ENCODE data around the gene CTSD. TPM values are rescaled to one million over a fixed set of nuclear protein-coding genes. Genes with fewer than 3 reads are reported as not detected.

CTSD gene
- total RNA-seq, 1 experiment from 2014 or later: 199 TPM

GRCh38 chr11:1727096-1727690 is 36.5 kb downstream of the CTSD start:
- Mint-ChIP-seq H3K27ac (no peak overlapping the region), H3K4me1 (no peaks in the 10 kb centered on the region), H3K27me3 (ENCODE audit: low read depth) (peaks cover 44% of the 10 kb centered on the region), H3K36me3 (no peaks in the 10 kb centered on the region; the same call in 1 of the 2 replicates), H3K4me3 (no peak overlapping the region), H3K9me3 (peaks cover 23% of the 10 kb centered on the region)
- CTCF ChIA-PET: interaction anchor here (1.3 to 1.6 kb wide), 2 partner anchors 33 to 74 kb away, joined by 3 to 4 read pairs; no protein-coding TSS in a partner anchor
- DNase-seq (ENCODE audit: low spot score): no peak
- ATAC-seq: no peak
- TF ChIP-seq FOXK1 (CRISPR knock-in tag; IDR thresholded peaks at IDR 0.05) (no peak), MYBL2 (CRISPR knock-in tag; IDR thresholded peaks at IDR 0.05) (no peak), MXD4 (CRISPR knock-in tag; IDR thresholded peaks at IDR 0.05; ENCODE audit: borderline replicate concordance) (no peak), HMGA2 (CRISPR knock-in tag; IDR thresholded peaks at IDR 0.05) (no peak), NR2C2 (CRISPR knock-in tag; IDR thresholded peaks at IDR 0.05) (no peak), AR (CRISPR knock-in tag; IDR thresholded peaks at IDR 0.05) (no peak), NFATC4 (CRISPR knock-in tag; IDR thresholded peaks at IDR 0.05) (no peak), TCF7 (CRISPR knock-in tag; IDR thresholded peaks at IDR 0.05; ENCODE audit: low read depth) (no peak), USF2 (CRISPR knock-in tag; IDR thresholded peaks at IDR 0.05) (no peak)
- POLR2A ChIA-PET: no interaction called here

- ATAC-seq: no peak
- no peaks in the 10 kb centered on the region; the same call in 1 of the 2 replicates for H3K36me3 Mint-ChIP-seq
- DNase-seq (ENCODE audit: low spot score): no peak
- peaks cover 25% of the 10 kb centered on the region for H3K27me3 Mint-ChIP-seq (ENCODE audit: low read depth)
- ChIA-PET CTCF (interaction anchor here (1.1 kb wide), 1 partner anchor 105 kb away, joined by 4 read pairs; no protein-coding TSS in a partner anchor), POLR2A (no interaction called here)
- peaks cover 12% of the 10 kb centered on the region for H3K9me3 Mint-ChIP-seq
- no peak overlapping the region for H3K4me3 Mint-ChIP-seq
- H3K27ac Mint-ChIP-seq: no peak overlapping the region
- H3K4me1 Mint-ChIP-seq: no peaks in the 10 kb centered on the region
- TF ChIP-seq ZNF317 (CRISPR knock-in tag; IDR thresholded peaks at IDR 0.05; ENCODE audit: borderline replicate concordance, low read depth) (no peak), MAX (CRISPR knock-in tag; IDR thresholded peaks at IDR 0.05) (no peak), AFF4 (CRISPR knock-in tag; IDR thresholded peaks at IDR 0.05; ENCODE audit: borderline replicate concordance) (no peak), RELA (CRISPR knock-in tag; IDR thresholded peaks at IDR 0.05; ENCODE audit: borderline replicate concordance) (no peak), SMAD4 (CRISPR knock-in tag; IDR thresholded peaks at IDR 0.05) (no peak), GABPB1 (CRISPR knock-in tag; IDR thresholded peaks at IDR 0.05) (no peak), OVOL2 (CRISPR knock-in tag; IDR thresholded peaks at IDR 0.05; ENCODE audit: borderline replicate concordance) (no peak), TEAD1 (CRISPR knock-in tag; IDR thresholded peaks at IDR 0.05) (no peak), TCF7 (CRISPR knock-in tag; IDR thresholded peaks at IDR 0.05; ENCODE audit: low read depth) (no peak)
Observed at GRCh38 chr11:1719781-1720180, 43.9 kb downstream of the CTSD start.
